Fibroblast of gingiva (primary cell): ENCODE results near the gene RBM47.

Experiments used
- DNase-seq: peaks from one replicate; pipeline ENCODE4 v3.0.0-alpha.2; 2011; ENCODE audit warnings: low read depth

The RBM47 gene

DNA sequence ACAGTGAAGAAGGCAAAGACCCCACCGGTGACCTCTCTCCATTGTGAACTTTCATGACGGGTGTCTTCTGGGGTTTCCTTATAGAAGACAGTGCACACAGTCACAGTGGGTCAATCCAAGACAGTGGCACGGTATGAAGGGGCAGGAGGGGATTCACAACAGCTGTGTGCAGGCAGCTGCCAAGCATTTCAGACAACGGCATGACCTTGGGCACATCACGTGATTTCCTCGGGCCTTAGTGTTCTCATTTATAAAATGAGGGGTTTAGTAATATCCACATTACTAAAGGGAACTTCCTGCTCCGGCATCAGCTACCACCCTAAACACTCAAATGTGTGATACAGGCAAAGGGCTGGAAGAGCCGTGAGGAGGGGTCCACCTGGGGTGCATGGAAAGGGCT, 42.9 kb downstream of the RBM47 start:
- DNase-seq, result no peak

DNA sequence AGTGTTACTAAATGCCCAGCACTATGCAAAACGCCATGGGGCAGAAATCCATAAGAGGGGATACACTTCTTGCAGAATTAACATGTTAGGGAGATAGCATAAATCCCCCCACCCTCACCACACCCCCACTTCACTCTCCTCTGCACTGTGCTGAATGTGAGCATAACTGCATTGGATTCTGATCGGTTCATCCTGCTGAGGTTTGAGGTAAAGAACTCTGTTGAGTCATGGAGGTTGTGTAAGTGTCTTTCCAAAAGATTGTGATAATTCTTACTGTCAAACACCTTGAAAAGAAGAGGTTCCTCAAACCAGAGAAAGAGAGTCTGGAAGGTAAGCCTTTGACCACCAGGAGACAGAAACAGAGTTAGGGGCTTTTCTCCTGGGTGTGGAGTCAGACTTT, 43.6 kb downstream of the RBM47 start:
- no peak for DNase-seq

DNA sequence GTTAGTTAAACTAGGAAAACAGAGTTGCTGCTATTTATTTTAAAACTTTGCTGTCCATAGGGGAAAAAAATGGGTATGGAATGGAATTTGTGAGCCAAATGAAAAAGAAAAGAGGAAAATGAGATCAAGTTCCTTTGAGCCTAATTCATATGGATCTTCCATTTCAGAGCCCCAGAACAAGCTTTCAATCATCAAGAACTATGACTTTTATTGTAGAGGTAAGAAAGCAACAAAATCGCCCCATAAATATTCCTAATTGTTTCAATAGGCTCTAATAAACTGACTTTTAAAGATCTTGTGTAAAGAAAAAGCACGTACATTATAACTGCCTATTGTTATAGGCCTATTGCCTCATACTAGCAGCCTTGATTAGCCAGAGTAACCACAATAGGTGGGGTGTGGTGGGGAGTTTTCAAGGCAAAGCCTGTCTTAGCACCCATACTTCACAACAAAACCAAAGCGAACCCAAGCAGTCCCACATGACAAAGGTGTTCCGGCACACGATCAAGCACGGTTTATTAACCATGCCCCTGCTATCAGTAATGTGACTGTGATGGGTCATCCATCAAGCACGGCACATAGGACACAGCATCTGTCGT, 44.4 kb downstream of the RBM47 start:
- DNase-seq, result no peak

DNA sequence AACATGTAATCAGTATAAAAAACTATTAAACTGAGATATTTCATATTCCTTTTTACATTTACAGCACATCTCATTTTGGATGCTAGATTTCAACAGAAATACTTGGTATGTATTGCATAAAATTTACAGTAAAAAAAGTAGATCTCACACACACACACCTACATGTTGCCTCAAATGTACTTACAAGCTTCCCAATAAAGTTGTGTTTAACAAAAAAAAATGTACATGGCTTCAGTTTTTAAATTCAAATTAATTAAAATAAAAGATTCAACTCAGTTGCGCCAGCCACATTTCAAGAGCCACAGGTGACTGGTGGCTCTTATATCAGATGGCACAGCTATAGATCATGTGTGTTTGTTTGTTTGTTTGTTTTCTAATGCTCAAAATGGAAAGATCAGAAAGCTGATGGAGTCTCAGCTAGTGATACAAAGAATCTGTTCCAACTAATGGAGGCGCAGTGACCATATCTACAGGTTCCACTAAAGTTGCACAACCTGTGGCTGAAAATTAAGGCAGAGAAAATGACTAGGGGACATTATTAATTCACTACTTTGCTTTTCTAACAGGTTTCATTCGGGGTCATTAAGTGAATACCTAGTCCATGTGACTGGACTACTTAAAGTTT, 45.0 kb downstream of the RBM47 start:
- no peak for DNase-seq

DNA sequence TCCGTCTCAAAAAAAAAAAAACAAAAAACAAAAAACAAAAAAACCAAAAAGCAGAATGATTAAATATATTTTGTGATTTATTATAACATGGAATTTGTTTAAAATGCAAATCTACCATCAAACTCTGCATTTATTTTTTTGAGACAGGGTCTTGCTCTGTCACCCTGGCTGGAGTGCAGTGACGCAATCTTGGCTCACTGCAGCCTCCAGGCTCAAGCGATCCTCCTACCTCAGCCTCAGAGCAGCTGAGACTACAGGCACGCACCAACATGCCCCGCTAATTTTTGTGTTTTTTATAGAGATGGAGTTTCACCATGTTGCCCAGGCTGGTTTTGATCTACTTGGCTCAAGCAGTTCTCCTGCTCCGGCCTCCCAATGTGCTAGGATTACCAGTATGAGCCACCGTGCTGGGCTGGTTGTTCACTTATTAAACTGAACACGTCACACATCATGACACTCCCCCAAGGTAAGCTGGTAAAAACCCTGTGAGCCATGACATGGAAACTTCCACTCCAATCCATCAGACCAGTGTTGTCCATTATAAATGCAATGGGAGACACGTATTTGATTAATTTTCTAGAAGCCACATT, 45.7 kb downstream of the RBM47 start:
- no peak for DNase-seq

DNA sequence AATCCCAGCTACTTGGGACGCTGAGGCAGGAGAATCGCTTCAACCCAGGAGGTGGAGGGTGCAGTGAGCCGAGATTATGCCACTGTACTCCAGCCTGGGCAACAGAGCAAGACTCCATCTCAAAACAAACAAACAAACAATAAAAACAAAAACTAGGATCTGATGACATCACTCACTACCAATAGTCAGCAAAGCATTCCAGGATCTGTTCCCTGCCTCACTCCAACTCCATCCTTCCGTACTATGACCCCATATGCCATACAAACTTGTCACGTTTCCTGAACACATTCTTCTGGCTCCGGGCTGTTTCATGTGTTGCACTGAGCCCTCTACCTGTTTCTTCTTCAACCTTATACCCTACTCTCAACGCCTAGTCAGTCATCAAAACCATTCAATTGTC, 47.3 kb downstream of the RBM47 start:
- no peak for DNase-seq

DNA sequence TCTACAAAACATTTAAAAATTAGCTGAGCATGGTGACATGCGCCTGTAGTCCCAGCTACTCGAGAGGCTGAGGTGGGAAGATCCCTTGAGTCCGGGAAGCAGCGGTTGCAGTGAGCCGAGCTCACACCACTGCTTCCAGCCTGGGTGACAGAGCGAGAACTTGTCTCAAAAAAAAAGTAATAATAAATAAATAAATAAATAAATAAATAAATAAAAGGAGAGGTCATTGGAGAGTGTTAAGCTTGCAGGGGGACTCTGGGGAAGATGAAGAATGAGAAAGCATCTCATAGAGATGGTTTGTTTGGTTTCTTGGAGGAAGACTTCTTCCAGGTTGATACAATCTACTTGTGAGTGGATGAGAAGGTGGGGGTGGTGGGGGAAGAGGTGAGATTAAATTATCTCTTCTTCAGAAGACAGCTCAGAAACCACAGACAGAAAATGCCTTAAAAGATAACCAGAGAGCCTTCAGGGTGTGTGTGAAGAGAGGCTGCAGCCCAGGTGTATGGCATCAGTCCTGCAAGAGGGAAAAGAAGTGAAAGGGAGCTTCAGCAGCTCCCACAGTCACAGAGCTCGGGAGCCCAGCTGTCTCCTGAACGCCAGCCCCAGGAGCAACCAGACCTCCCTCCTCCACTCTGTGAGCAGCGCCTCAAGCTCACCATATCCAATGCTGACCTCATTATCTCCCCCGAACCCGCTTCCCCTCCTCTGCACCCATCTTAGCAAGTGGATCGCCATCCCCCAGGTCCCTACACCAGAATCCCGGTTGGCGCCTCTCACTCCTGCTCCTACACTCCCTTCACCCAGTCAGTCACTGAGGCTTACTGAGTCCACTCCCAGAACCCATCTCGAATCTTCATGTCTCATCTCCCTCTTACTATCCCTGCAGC, 48.2 kb downstream of the RBM47 start:
- DNase-seq, result no peak

DNA sequence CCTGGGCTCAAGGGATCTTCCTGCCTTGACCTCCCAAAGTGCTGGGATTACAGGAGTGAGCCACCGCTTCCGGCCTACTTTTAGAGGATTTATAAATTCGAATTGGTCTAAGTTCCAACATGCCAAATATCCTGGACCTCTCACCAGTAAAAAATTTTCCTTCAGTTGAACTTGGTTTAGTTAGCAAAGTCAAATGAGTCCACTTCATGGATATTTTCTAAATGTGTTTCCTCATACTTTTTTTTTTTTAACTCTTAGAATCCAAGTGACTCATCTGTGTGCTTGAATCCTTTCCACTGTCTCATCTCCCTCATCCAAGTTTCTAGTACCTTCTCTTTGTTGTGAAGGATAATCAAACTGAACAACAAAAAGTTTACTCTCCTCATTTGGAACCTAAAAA, 49.7 kb downstream of the RBM47 start:
- no peak for DNase-seq

DNA sequence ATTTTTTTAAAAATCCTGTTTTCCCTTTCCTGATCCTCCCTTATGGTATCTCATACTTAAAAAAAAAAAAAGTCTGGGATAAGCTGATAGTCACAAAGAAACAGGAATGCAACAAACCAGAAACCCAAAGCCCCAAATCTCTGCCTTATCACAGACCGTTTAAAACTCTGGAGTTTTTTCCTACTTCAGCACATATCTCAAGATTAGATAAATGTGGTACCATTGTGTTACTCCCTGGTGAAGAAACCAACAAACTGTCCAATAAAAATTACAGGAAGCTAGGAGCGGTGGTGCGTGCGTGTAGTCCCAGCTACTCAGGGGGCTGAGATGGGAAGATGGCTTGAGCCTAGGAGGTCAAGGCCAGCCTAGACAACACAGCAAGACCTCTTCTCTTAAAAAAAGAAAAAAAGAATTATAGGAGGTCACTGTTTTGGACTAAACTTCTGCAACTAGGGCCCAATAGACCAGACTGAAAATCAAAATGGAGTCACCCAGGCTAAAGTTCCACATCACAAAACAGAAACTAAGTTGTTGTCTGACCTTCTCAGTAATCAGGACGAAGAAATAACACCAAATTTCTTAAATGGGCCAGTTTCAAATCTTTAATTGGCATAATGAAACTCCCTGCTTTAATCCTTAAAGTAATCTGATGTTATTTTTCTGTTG, 51.9 kb downstream of the RBM47 start:
- no peak for DNase-seq

DNA sequence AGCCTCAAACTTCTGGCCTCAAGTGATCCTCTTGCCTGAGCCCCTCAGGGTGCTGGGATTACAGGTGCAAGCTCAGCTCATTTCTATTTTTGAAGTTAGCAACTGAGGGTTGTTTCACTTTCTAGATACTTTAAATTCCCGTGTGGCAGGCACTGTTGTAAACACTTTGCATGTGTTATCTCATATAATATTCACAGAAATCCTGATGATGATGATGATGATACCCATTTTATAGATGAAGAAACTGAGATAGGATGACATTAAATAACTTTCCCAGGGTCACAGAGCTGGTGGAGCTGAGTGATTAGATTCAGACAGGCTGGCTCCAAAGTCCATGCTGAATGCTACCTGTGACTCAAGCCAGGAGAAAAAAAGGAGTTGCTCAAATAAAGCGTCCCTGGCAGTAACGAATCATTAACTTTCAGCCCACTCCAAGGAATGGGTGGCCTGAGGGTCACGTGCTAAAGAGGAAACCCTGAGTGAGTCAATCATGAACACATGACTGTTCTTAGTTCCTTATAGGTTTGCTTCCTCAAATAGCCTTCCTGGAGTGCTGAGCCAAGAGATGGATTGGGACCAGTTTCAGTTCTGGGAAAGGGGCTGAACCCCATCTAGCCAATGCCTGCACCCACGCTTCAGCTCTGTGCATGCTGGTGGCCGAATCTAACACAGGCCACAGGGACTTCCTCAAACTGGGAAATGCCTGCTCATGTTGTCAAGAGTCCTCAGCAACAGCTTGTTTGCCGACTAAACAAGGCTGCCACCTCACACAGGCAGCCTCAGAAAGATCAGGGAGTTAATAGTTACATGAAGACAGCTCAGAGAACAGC, 52.8 kb downstream of the RBM47 start:
- peak; percentile 62 for DNase-seq

DNA sequence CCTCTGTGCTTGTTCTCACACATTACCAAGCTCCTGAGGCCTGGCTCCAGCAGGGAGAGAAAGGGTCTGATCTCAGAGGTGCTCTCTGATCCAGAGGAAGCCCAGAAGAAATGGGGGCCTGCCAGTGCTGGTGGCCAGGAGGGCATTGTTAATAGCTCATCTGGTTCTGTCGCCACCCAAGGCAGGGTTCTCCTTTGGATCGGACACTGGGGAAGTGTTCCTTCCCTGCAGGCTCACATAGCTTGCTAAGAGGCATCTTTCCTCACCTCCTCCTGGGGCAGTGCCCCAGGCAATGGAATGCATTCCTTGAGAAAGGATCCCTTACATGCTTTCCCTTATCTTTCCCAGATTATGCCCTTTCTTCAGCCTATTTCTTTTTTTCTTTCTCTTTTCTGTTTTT, 53.8 kb downstream of the RBM47 start:
- no peak for DNase-seq

DNA sequence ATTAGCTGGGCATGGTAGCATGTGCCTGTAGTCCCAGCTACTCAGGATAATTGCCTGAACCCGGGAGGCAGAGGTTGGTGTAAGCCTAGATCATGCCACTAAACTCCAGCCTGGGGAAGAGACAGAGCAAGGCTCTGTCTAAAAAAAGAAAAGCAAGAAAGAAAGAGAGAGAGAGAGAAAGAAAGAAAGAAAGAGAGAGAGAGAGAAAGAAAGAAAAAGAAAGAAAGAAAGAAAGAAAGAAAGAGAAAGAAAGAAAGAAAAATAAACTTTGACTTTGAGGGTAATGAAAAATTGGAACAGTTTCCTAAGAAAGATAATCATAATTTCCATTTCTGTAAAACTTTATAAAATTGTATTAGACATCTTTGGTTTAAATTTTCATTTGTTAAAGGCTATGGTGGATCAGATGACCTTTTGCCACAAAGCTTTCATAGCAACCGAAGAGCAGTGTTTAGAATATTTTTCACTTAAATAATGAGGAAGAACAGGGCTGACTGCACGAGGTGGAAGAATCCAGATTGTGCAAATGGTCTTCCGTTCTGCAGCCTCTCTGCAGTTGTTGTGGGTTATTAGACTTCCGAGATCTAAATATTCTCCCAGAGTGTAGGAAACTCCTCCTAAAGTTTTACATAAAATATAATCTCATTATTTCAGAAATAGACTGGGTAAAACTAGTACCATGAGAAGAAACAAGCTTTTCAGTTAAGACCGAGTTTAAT, 55.9 kb downstream of the RBM47 start:
- DNase-seq, result no peak

DNA sequence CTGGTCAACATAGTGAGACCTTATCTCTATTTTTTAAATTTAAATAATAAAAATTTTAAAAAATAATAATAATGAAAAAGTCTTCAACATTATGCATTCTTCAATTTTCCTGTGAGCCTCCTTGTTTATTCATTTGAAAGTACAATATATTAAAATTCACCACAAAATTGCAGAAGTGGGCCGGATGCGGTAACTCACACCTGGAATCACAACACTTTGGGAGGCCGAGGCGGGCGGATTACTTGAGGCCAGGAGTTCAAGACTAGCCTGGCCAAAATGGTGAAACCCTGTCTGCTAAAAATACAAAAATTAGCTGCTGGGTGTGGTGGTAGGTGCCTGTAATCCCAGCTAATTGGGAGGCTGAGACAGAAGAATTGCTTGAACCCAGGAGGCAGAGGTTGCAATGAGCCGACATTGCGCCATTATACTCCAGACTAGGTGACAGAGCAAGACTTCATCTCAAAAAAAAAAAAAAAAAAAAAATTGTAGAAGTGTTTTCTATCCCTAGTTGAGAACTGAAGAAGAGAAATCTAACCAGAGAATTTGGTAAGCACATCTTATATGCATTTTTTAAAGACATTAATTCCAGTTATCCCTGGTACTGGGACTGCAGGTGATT, 56.9 kb downstream of the RBM47 start:
- DNase-seq, result no peak

DNA sequence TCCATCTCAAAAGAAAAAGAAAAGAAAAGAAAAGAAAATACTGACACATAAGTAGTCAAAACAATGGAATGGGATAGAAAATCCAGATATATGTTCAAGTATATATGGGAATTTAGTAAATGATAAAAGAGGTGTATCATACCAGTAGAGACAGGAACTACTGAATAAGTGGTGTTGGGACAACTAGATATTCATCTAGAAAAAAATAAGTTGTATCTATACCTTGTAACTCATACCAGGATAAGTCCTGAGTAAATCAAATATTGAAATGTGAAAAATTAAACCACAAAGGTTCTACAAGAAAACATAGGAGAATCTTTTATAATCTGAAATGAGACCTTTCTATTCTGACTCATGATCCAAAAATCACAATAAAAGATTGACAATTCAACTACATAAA, 58.5 kb downstream of the RBM47 start:
- DNase-seq, result no peak

DNA sequence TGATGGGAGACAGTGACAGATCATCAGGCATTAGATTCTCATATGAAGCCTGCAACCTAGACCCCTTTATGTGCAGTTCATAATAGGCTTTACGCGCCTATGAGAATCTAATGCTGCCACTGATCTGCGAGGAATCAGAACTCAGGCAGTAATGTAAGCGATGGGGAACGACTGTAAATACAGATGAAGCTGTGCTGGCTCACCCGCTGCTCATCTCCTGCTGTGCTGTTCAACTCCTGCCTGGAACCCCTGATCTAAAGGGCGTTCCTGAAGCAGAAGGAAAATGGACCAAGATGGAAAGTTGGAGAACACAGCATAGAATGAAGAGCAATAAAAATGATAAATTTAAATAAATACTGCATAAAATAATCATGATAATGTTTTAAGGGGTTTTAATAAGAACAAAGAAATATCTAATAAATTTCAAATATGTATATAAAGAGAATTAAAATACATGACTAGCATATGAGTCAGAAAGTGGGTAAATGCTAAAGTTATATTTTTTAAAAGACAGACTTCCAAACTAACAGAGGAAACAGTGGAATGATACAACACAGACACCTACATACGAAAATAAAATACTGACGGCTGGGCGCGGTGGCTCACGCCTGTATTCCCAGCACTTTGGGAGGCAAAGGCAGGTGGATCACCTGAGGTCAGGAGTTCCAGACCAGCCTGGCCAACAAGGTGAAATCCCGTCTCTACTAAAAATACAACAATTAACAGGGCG, 59.2 kb downstream of the RBM47 start:
- DNase-seq, result no peak

DNA sequence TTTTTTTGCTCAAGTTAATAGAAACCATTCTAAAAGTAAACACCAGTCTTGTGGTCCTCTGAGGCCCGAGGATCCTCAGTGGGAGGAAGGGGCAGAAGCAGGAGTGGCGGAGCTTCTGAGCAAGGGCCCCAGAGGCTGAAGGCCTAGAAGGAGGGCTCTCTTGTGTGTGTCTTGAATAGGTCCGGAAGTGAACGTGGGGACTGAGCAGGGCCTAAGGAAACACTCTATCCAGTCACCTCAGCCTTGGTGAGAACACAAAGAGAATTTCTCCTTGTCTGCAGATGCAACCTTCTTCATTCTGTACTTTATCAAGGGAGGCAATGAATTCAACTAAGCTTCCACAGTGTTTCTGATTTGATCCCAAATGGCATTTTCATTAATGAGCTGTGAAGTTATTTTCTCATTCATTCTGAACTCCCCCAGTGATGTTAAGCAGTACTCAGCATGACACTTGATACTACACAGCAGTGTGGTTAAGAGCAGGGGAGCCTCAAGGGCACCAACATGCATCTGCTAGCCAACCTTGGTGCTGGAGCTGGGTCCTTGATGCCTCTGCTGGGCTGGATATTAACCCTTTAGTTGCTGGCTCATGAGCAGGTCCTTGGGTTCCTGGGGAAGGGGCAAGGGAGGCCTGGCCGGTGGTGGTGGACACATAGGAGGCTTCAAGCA, 64.7 kb downstream of the RBM47 start:
- no peak for DNase-seq

DNA sequence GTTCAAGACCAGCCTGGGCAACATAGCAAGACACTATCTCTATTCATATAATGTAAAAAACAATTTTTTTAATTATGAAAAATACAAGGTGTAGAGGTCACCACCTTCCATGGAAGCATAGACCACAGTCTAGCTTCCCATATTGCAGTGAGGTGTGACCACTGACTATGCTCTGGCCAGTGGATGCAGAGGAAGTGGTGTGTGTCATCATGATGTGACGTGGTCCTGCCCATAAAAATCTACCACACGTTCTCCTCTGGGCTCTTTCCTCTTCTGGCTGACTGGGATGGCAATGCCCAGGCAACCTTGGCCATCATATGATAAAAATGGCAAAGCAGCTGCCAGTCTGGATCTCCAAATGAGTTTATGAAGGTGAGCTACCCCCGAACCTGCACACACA, 65.7 kb downstream of the RBM47 start:
- DNase-seq, result no peak

DNA sequence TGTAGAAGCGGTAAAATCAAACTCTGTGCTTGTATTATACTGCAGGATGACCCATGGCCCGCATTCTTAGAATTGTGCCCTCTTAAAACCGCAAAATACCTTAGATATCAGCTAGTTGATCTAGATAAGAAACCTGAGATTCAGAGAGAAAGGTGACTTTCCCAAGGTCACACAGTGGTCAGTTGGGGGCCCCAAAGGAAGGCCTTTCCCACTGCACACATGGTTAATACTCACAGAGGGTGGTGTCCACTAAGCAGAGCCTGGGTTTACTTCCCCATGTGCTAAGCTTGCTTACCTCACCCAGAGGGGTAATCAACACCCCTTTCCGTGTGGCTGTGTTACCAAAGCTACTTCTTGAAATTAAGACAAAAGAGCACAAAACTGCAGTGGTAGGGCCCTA, 66.3 kb downstream of the RBM47 start:
- DNase-seq, result no peak

DNA sequence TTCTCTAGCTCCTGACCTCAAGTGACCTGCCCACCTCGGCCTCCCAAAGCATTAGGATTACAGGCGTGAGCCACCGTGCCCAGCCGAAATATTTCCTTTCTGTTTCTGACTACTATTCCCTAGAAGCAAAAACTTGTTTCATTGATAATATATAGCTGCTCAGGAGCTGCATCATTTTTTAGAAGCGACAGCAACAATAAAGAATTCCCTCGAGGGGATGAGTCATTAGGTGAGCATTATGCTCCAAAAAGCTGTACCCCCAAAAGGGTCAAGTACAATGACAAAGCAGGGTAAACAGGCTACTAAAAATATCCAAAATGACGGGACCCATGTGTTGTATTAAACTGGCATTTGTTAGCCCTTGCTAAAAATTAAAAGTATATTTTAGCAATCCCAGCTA, 67.0 kb downstream of the RBM47 start:
- DNase-seq, result no peak
